ENCODE data around the gene AMACR.

DNA sequence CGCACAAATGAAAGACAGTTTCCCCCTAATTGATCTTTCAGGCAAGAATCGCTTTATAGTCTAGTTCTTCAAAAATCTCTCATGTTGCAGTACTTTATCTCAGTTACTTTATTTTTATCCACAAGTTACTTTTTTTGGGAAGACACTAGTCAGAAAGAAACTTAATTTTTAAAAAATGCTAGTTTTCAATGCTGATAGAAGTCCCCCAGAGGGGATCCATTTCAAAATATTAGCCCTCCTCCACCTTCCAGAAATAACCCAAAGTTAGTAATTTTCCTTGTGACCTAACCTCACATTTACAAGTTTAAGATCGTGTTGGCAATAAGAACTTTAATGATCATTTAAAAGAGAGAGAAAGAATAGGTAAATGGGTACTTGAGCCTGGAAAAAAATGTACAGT lies 24.1 kb upstream of the AMACR start:
- TF ChIP-seq POLR2A (IDR thresholded peaks at IDR 0.05; ENCODE audit: low read depth, low read length) (no peak), POLR2AphosphoS5 (IDR thresholded peaks at IDR 0.05; ENCODE audit: low read depth, low read length) (no peak), TAF1 (IDR thresholded peaks at IDR 0.05; ENCODE audit: low read depth, low read length) (no peak)

All from GM12891 (cell line).